Left ventricle myocardium inferior (tissue), 1 donor: ENCODE data around the gene SEMA4F. TPM values are rescaled to one million over a fixed set of nuclear protein-coding genes. Genes with fewer than 3 reads are reported as not detected.

Experiments
- DNase-seq: peaks from one replicate; pipeline ENCODE4 v3.0.0-alpha.2; 2020
- H3K27ac ChIP-seq: fragments of 200-600 bp; replicated peaks from 2 replicates; pipeline ENCODE4 v1.8.0; 2021
- H3K27me3 ChIP-seq: fragments of 200-600 bp; 2 replicates; pipeline ENCODE4 v1.8.0; 2021; ENCODE audit warnings: low read depth
- H3K36me3 ChIP-seq: fragments of 200-600 bp; 2 replicates; pipeline ENCODE4 v1.8.0; 2021
- H3K4me1 ChIP-seq: fragments of 200-600 bp; 2 replicates; pipeline ENCODE4 v1.8.0; 2021
- H3K4me3 ChIP-seq: fragments of 200-600 bp; 2 replicates; pipeline ENCODE4 v1.8.0; 2021; ENCODE audit warnings: mild to moderate bottlenecking, moderate library complexity
- H3K9me3 ChIP-seq: fragments of 200-600 bp; replicated peaks from 2 replicates; pipeline ENCODE4 v1.8.0; 2021
- intact Hi-C: fragments of 100-400 bp; cut with micrococcal nuclease; formaldehyde crosslinking; loops from one replicate; pipeline ENCODE4 v1.11.0; 2022
- total RNA-seq: library from RNA; stranded (reverse); fragmentation: NEBNext Ultra II Directional; extraction: Animal tissue kit (Norgen Biotek cat#: 25700); gene quantifications from one replicate; pipeline ENCODE4 v1.2.1, GENCODE V29; 2021
- TF ChIP-seq, protein P1 (sequence below): fragments of 200-600 bp; IDR thresholded peaks from 2 replicates; pipeline ENCODE4 v1.8.0; 2021; ENCODE audit warnings: antibody characterized with exemption, mild to moderate bottlenecking, borderline replicate concordance
- donor health status: DM: no; HTN: yes; CAD: no; lungs with severe emphysema.

Gene SEMA4F
- total RNA-seq, 1 donor from 2014 or later, result 2.9 TPM

DNA sequence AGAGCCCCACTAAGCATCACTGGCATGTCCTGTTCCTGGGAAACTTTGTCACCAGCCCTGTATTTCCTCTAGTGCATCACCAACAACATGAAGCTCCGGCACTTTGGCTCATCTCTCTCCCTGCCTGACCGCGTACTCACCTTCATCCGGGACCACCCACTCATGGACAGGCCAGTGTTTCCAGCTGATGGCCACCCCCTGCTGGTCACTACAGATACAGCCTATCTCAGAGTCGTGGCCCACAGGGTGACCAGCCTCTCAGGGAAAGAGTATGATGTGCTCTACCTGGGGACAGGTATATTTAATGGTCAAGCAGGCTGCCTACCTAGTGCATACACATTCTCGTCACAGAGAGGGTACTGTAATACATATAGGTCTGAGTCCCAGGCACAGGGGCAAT is 21.0 kb downstream of the SEMA4F start:
- Histone ChIP-seq H3K27me3 (no peaks in the 10 kb centered on the region), H3K4me1 (no peaks in the 10 kb centered on the region), H3K4me3 (no peak overlapping the region), H3K9me3 (no peaks in the 10 kb centered on the region), H3K27ac (no peak overlapping the region), H3K36me3 (peaks cover 50% of the 10 kb centered on the region)
- no peak for DNase-seq
- TF ChIP-seq, protein P1, sequence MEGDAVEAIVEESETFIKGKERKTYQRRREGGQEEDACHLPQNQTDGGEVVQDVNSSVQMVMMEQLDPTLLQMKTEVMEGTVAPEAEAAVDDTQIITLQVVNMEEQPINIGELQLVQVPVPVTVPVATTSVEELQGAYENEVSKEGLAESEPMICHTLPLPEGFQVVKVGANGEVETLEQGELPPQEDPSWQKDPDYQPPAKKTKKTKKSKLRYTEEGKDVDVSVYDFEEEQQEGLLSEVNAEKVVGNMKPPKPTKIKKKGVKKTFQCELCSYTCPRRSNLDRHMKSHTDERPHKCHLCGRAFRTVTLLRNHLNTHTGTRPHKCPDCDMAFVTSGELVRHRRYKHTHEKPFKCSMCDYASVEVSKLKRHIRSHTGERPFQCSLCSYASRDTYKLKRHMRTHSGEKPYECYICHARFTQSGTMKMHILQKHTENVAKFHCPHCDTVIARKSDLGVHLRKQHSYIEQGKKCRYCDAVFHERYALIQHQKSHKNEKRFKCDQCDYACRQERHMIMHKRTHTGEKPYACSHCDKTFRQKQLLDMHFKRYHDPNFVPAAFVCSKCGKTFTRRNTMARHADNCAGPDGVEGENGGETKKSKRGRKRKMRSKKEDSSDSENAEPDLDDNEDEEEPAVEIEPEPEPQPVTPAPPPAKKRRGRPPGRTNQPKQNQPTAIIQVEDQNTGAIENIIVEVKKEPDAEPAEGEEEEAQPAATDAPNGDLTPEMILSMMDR, result no peak
- intact Hi-C loops, result no loop called here

DNA sequence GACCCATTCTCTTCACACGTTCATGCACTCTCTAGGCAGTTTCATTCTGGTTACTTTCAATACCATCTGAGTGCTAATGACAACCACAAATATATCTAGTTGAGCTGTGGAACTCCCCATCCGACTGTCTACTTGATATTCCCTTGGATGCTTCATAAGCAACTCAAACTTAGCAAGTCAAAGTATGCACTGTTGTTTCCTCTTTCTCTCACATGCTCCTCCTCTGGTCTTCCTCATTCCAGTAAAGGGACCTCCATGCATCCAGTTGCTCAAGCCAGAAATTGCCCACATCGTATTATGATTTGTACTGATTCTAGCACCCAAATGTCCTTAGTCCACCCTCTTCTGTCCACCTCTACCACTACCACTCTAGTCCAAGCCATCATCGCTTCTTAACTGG is 22.3 kb downstream of the SEMA4F start:
- TF ChIP-seq, protein P1, result no peak
- H3K27ac ChIP-seq, result no peak overlapping the region
- peaks cover 50% of the 10 kb centered on the region for H3K36me3 ChIP-seq
- intact Hi-C loops, result no loop called here
- H3K27me3 ChIP-seq, result no peaks in the 10 kb centered on the region
- H3K4me3 ChIP-seq, result no peak overlapping the region
- H3K9me3 ChIP-seq, result no peaks in the 10 kb centered on the region
- H3K4me1 ChIP-seq, result no peaks in the 10 kb centered on the region
- no peak for DNase-seq

- Histone ChIP-seq H3K36me3 (peaks cover 45% of the 10 kb centered on the region), H3K4me3 (no peak overlapping the region), H3K27me3 (no peaks in the 10 kb centered on the region), H3K9me3 (no peaks in the 10 kb centered on the region), H3K27ac (no peak overlapping the region), H3K4me1 (no peaks in the 10 kb centered on the region)
- intact Hi-C loops, result no loop called here
- DNase-seq, result no peak
- TF ChIP-seq, protein P1, result no peak
Measured at GRCh38 chr2:74679615-74680014, 25.6 kb downstream of the SEMA4F start.

GRCh38 chr2:74682501-74682900 is 28.5 kb downstream of the SEMA4F start:
- intact Hi-C loops, result no loop called here
- no peaks in the 10 kb centered on the region for H3K4me1 ChIP-seq
- TF ChIP-seq, protein P1, result no peak
- no peaks in the 10 kb centered on the region for H3K27me3 ChIP-seq
- H3K4me3 ChIP-seq, result no peak overlapping the region
- no peaks in the 10 kb centered on the region for H3K9me3 ChIP-seq
- no peak for DNase-seq
- peaks cover 19% of the 10 kb centered on the region for H3K36me3 ChIP-seq
- no peak overlapping the region for H3K27ac ChIP-seq

- H3K4me1 ChIP-seq, result no peaks in the 10 kb centered on the region
- TF ChIP-seq, protein P1, result no peak
- peaks cover 5% of the 10 kb centered on the region for H3K27me3 ChIP-seq
- H3K36me3 ChIP-seq, result no peaks in the 10 kb centered on the region
- intact Hi-C loops, result no loop called here
- H3K4me3 ChIP-seq, result no peak overlapping the region
- no peak overlapping the region for H3K27ac ChIP-seq
- H3K9me3 ChIP-seq, result no peaks in the 10 kb centered on the region
- no peak for DNase-seq
Measured at GRCh38 chr2:74685408-74685807, 31.4 kb downstream of the SEMA4F start.

- no peak overlapping the region for H3K4me3 ChIP-seq
- intact Hi-C loops, result no loop called here
- H3K9me3 ChIP-seq, result no peaks in the 10 kb centered on the region
- no peak for DNase-seq
- no peaks in the 10 kb centered on the region for H3K4me1 ChIP-seq
- H3K36me3 ChIP-seq, result no peaks in the 10 kb centered on the region
- TF ChIP-seq, protein P1, result no peak
- no peak overlapping the region for H3K27ac ChIP-seq
- H3K27me3 ChIP-seq, result peaks cover 5% of the 10 kb centered on the region
Measured at GRCh38 chr2:74688881-74689280, 34.8 kb downstream of the SEMA4F start.
